Renal pelvis (tissue), 12 donors: Measurements from ENCODE around the gene PTPN14. TPM values are rescaled to one million over a fixed set of nuclear protein-coding genes. Genes with fewer than 3 reads are reported as not detected.
"Not testable (repeated sequence)": the region's sequence is repeated elsewhere in the genome, so short reads cannot be mapped to it uniquely, and the experiment has no call there.

Experiments
- DNase-seq: peaks from one replicate; pipeline ENCODE4 v3.0.0-alpha.2; 2013
- long read RNA-seq, 16 experiments: transcript quantifications; one replicate each; lab custom pipeline, GENCODE V29; 2026
- polyA plus RNA-seq, 3 donors: library from polyadenylated mRNA; unstranded; fragments of 120-200 nt; gene quantifications; one replicate each; pipeline ENCODE4 v1.2.1, GENCODE V29; 2013; ENCODE audit not compliant: insufficient read length in 3 of 3

The PTPN14 gene
- polyA plus RNA-seq = 10 to 100 TPM; 35.0 to 46.1 (median 41.1) TPM
- long read RNA-seq, donor 1 = 0 reads
- long read RNA-seq, donor 2, partial matches to known transcripts = 9 of 9 reads
- long read RNA-seq, donor 2, other reads (novel, unspliced or antisense) = 0 of 9 reads
- long read RNA-seq, donor 3, full-length matches to known transcripts = 1 of 1 reads
- long read RNA-seq, donor 3, partial matches to known transcripts = 0 of 1 reads
- long read RNA-seq, donor 3, other reads (novel, unspliced or antisense) = 0 of 1 reads
- long read RNA-seq, donor 4, full-length matches to known transcripts = 1 of 1 reads
- long read RNA-seq, donor 4, partial matches to known transcripts = 0 of 1 reads
- long read RNA-seq, donor 4, other reads (novel, unspliced or antisense) = 0 of 1 reads
- long read RNA-seq, donor 5 = 0 reads
- long read RNA-seq, donor 6, partial matches to known transcripts = 147 of 157 reads
- long read RNA-seq, donor 6, other reads (novel, unspliced or antisense) = 10 of 157 reads
- long read RNA-seq, donor 7, full-length matches to known transcripts = 1 of 16 reads
- long read RNA-seq, donor 7, partial matches to known transcripts = 15 of 16 reads
- long read RNA-seq, donor 7, other reads (novel, unspliced or antisense) = 0 of 16 reads
- long read RNA-seq, donor 8, partial matches to known transcripts = 5 of 5 reads
- long read RNA-seq, donor 8, other reads (novel, unspliced or antisense) = 0 of 5 reads
- long read RNA-seq, donor 9, full-length matches to known transcripts = 1 of 1 reads
- long read RNA-seq, donor 9, partial matches to known transcripts = 0 of 1 reads
- long read RNA-seq, donor 9, other reads (novel, unspliced or antisense) = 0 of 1 reads
- long read RNA-seq, donor 10, full-length matches to known transcripts = 1 of 42 reads
- long read RNA-seq, donor 10, partial matches to known transcripts = 31 of 42 reads
- long read RNA-seq, donor 10, other reads (novel, unspliced or antisense) = 10 of 42 reads
- long read RNA-seq, donor 11, partial matches to known transcripts = 6 of 6 reads
- long read RNA-seq, donor 11, other reads (novel, unspliced or antisense) = 0 of 6 reads
- long read RNA-seq, donor 12, partial matches to known transcripts = 10 of 10 reads
- long read RNA-seq, donor 12, other reads (novel, unspliced or antisense) = 0 of 10 reads
- long read RNA-seq, donor 13 = 0 reads
- long read RNA-seq, donor 14 = 0 reads
- long read RNA-seq, donor 15, full-length matches to known transcripts = 2 of 2 reads
- long read RNA-seq, donor 15, partial matches to known transcripts = 0 of 2 reads
- long read RNA-seq, donor 15, other reads (novel, unspliced or antisense) = 0 of 2 reads
- long read RNA-seq, donor 16, full-length matches to known transcripts = 3 of 15 reads
- long read RNA-seq, donor 16, partial matches to known transcripts = 12 of 15 reads
- long read RNA-seq, donor 16, other reads (novel, unspliced or antisense) = 0 of 15 reads

- DNase-seq = peak; percentile 96
Measured at GRCh38 chr1:214551436-214552173, at the start of gene PTPN14. TSS of gene PTPN14 (minus strand) at chr1:214551602. CDS start at chr1:214464803, 86,799 bp downstream.

- no peak for DNase-seq
Measured at GRCh38 chr1:214593158-214593557, 41.8 kb upstream of the PTPN14 start.

DNA sequence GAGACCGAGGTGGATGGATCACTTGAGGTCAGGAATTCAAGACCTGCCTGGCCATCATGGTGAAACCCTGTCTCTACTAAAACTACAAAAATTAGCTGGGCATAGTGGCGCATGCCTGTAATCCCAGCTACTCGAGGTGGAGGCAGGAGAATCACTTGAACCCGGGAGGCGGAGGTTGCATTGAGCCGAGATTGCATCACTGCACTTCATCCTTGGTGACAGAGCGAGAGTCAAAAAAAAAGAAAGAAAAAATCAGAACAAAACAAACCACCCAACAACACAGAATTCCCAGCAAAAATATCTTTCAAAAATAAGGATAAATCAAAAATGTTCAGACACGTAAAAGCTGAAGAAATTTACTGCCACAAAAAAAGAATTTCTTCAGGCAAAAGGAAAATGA lies 40.5 kb upstream of the PTPN14 start:
- not testable (repeated sequence) for DNase-seq

GRCh38 chr1:214590696-214591095 lies 39.3 kb upstream of the PTPN14 start:
- no peak for DNase-seq

DNA sequence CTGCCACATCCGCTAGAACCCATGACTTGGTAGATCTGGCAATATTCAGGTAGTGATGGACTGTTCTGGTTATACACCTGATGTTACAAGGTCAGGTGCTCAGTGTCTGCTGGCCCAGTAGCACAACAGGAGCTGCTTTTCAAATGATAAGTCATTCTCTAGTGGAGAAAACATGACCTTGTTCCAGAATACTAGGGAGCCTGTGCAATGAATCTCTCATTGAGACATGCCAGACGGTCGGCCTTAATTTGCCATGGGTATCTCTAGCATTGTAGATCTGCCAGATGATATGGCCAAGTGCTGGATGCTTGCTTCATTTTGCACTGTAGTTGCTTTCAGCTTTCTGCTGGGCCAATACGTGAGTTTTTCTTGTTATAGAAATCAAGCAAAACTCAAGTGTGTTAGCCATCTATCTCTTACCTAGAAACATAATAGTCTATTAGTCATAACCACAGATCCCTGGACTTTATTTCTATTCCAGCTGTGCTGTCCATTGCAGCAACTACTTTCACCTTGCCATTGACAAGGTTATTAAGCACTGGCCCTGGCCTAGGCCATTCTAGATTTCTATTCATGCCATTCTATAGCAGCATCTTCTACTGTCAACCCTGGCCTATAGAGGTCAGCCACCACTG lies 37.7 kb upstream of the PTPN14 start:
- DNase-seq = no peak

GRCh38 chr1:214587165-214587564 lies 35.8 kb upstream of the PTPN14 start:
- no peak for DNase-seq

- no peak for DNase-seq
Measured at GRCh38 chr1:214586621-214587020, 35.2 kb upstream of the PTPN14 start.

DNA sequence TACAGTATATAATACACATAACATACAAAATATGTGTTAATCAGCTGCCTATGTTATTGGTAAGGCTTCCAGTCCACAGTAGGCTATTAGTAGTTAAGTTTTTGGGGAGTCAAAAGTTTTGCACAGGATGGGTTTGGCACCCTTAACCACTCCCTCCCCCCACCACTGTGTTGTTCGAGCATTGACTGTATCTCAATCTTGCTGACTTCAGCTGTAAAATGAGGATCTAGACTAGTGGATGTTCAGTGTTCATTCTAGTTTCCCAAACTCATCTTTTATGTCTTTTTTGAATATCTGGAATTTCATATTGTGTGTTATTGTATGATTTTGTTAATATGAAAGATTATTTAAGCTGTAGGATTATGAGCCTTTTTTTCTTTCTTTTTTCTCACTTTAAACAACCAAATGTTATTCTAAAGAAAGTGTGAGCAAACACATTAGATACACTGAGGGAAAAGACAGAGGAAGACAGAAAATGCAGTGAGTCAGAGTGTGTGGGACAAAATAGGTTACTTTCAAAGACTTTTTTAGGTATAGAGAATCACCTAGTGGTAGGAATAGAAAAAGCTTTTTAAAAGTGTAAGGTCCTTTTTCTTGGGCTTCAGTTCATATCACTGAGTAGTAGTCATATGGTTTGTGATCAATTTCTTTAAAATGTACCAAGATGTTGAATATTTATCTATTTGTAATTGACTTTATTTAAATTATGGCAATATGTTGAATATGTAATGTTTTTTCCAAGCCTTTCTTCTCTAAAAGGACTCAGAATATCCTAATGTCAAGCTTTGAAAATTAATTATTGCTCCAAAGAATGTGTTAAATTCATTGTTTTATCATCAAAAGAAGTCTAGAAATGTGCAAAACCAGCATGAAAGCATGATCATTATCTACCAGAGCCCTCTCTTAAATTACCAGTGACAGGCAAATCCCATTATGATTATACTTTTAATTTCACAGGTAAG lies 33.7 kb upstream of the PTPN14 start:
- peak; percentile 29 for DNase-seq

DNA sequence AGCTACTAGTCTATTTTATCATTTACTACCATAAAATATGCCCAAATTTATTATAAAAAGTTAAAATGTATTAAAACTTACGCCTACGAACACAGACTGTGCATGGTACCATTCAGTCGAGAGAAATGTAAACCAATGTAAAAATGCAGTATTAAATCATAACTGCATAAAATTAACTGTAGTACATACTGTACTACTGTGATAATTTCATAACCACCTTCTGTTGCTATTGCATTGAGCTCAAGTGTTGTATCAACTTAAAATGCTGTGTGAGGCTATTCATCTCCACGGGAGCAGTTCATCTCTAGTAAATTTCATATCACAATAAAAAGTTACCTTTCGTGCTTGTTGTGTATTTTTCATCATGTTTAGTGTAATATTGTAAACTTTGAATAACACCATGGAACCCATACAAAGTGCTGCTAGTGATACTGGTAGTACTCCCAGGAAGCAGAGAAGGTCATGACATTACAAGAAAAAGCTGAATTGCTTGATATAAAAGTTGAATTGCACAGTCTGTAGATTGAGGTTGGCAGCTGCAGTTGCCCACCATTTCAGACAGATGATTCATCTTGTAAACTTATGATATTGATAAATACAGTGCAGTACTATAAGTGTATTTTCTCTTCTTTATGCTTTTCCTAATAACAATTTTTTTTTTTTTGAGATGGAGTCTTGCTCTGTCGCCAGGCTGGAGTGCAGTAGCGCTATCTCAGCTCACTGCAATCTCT lies 32.6 kb upstream of the PTPN14 start:
- no peak for DNase-seq

GRCh38 chr1:214583113-214583512 lies 31.7 kb upstream of the PTPN14 start:
- no peak for DNase-seq

DNA sequence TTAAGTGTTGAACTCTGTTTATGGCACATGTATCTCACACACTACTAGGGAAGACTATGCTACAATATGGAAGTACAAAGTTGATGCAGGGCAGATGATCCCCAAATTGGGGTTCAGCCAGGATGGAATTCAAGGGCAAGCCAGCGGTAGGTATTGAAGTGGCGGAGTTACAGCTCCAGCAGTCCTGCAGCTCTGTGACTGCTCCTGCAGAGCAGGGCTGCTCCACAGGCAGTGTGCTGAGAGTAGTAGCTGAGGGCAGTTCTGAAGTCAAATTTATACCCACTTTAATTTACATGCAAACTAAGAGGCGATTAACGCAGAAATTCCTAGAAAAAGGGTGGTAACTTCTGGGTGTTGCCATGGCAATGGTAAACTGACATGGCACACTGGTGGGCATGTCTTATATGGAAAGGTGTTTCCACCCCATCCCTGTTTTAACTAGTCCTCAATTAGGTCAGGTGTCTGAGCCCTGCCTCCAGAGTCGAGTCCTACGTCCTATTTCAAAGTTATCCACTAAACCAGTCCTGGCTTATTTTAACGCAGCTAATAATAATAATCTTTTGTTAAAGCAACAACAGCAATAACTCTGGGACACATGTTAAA lies 31.0 kb upstream of the PTPN14 start:
- no peak for DNase-seq

DNA sequence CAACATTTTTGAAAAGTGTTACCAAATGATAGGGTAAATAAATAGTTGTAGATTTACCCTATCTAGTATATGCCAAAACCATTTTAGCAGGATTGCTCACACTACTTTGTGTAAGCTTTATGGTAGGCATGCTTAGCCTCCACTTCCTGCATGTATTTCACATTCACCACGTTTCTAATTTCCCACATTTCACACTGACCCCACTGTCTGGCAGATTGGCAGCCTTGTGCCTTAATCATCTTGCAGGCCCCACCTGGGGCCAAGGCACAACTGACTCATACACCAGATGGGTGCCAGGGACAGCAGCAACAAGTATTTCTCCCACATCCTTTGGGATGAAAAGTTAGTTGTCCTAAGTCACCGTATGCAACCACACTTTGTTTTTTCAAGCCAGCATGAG lies 30.4 kb upstream of the PTPN14 start:
- no peak for DNase-seq

DNA sequence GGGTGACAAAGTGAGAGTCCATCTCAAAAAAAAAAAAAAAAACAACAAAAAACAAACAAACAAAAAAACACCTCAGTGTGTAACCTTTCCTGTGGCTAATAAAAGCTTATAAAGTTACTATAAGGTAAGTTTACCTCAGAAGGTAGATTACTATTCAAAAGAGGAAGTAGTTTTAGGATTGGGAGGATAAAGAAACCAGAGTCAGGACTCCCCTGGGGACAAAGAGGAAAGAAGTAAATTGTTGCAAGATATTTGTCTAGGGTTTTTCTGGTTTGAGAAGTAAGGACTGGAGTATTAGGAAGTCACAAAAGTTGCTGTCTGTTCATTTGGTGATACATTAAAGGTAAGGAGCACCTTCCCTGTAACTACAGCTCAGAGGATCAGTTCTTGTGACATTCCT lies 27.8 kb upstream of the PTPN14 start:
- no peak for DNase-seq

DNA sequence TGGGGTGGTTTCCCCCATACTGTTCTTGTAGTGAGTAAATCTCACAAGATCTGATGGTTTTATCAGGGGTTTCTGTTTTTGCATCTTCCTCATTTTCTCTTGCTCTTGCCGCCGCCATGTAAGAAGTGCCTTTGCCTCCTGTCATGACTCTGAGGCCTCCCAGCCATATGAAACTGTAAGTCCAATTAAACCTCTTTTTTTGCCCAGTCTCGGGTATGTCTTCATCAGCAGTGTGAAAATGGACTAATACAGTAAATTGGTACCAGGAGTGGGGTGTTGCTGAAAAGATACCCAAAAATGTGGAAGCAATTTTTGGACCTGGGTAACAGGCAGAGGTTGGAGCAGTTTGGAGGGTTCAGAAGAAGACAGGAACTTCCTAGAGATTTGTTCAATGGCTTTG lies 24.7 kb upstream of the PTPN14 start:
- DNase-seq = not testable (repeated sequence)

DNA sequence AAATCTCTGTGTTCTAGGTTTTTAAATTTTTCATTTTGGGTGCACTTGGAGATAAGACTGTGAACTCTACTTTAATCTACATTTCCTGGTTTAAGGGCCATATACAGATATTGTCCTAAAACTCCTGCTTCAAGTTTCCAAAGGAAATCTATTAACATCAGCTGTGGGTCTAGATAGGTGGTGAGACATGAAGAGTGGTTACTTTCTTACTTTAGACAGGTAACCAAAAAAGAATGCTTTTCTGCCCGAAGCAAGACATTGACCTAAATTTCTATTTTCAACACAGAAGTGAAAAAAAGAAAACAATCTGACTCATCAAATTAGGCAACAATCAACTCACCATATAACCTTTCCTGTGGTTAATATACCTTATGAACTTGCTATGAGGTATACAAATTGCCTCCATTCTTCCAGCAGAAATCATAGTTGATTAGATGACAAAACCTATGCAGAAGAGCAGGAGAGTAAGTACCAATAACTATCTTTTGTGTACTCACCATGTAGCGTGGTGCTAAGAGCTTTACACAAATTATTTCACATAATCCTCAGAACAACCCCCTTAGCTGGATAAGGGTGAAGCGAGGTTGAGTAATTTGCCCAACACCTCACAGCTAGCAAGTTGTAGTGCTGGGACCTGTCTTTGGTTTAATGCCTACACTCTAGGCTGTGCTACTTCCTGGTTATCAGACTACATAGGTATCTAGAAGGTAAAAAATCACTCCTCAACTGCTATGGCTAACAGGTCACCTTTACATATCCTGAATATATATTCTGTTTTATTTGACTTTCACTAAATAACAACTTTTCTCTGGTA lies 23.4 kb upstream of the PTPN14 start:
- no peak for DNase-seq

- no peak for DNase-seq
Measured at GRCh38 chr1:214573386-214574318, 22.2 kb upstream of the PTPN14 start.
